Neuronal stem cell (in vitro differentiated cells): ENCODE results near the gene KIAA0586.

Source experiments
- DNase-seq: peaks from one replicate; pipeline ENCODE4 v3.0.0-alpha.2; 2013; ENCODE audit warnings: low spot score
- H2AFZ ChIP-seq: one replicate; pipeline ENCODE4 v1.6.1; 2013; ENCODE audit warnings: mild to moderate bottlenecking, low read length, inconsistent platforms
- H2AK5ac ChIP-seq: 2 replicates; pipeline ENCODE4 v1.6.1; 2013; ENCODE audit warnings: low read depth, mild to moderate bottlenecking, inconsistent platforms, low read length, moderate library complexity, mixed read lengths
- H2BK120ac ChIP-seq: 2 replicates; pipeline ENCODE4 v1.6.1; 2013; ENCODE audit warnings: low read depth, mild to moderate bottlenecking, inconsistent platforms, low read length, moderate library complexity, mixed read lengths
- H2BK12ac ChIP-seq: one replicate; pipeline ENCODE4 v1.6.1; 2013; ENCODE audit warnings: low read length, inconsistent platforms
- H2BK15ac ChIP-seq: 2 replicates; pipeline ENCODE4 v1.6.1; 2013; ENCODE audit warnings: mild to moderate bottlenecking, low read length, inconsistent platforms, mixed read lengths
- H2BK5ac ChIP-seq: one replicate; pipeline ENCODE4 v1.6.1; 2013; ENCODE audit warnings: inconsistent platforms, mild to moderate bottlenecking, low read length, moderate library complexity
- H3K14ac ChIP-seq: one replicate; pipeline ENCODE4 v1.6.1; 2013; ENCODE audit warnings: low read length, inconsistent platforms
- H3K18ac ChIP-seq: 2 replicates; pipeline ENCODE4 v1.6.1; 2013; ENCODE audit warnings: low read length, inconsistent platforms
- H3K23ac ChIP-seq: 2 replicates; pipeline ENCODE4 v1.6.1; 2013; ENCODE audit warnings: low read depth, mild to moderate bottlenecking, mixed read lengths, low read length, inconsistent platforms; ENCODE audit not compliant: poor library complexity
- H3K27ac ChIP-seq: replicated peaks from 3 replicates; pipeline ENCODE4 v1.5.1; 2013; ENCODE audit warnings: low read length, inconsistent platforms
- H3K27me3 ChIP-seq, 3 experiments: 2 replicates each; pipeline ENCODE4 v1.6.1; 2013; ENCODE audit warnings: low read length in 3 of 3, mild to moderate bottlenecking in 2 of 3, inconsistent platforms in 1 of 3, low read depth in 1 of 3, mixed read lengths in 1 of 3, moderate library complexity in 1 of 3; ENCODE audit not compliant: control insufficient read depth in 3 of 3, insufficient read depth in 3 of 3
- H3K36me3 ChIP-seq, 2 donors: replicated peaks in 1 of 2; 2 replicates each; pipeline ENCODE4 v1.6.1; 2013; ENCODE audit warnings: low read length in 2 of 2; ENCODE audit not compliant: control insufficient read depth in 2 of 2, insufficient read depth in 2 of 2
- H3K4ac ChIP-seq: 2 replicates; pipeline ENCODE4 v1.6.1; 2013; ENCODE audit warnings: inconsistent platforms, mild to moderate bottlenecking, low read length, moderate library complexity
- H3K4me1 ChIP-seq, 2 donors: 1 replicate in 1 of 2; 2 replicates in 1 of 2; pipeline ENCODE4 v1.6.1; 2013; ENCODE audit warnings: low read length in 2 of 2, low read depth in 1 of 2; ENCODE audit not compliant: control insufficient read depth in 2 of 2, insufficient read depth in 1 of 2
- H3K4me2 ChIP-seq: one replicate; pipeline ENCODE4 v1.6.1; 2013; ENCODE audit warnings: mild to moderate bottlenecking, low read length, inconsistent platforms; ENCODE audit not compliant: insufficient read depth, poor library complexity, severe bottlenecking
- H3K4me3 ChIP-seq, 2 donors: 2 replicates each; pipeline ENCODE4 v1.5.1; 2013; ENCODE audit warnings: low read length in 2 of 2, mild to moderate bottlenecking in 2 of 2, inconsistent platforms in 1 of 2, moderate library complexity in 1 of 2
- H3K79me1 ChIP-seq: one replicate; pipeline ENCODE4 v1.6.1; 2013; ENCODE audit warnings: low read depth, mild to moderate bottlenecking, inconsistent platforms, low read length, moderate library complexity
- H3K9ac ChIP-seq: one replicate; pipeline ENCODE4 v1.6.1; 2013; ENCODE audit warnings: mild to moderate bottlenecking, low read depth, low read length, inconsistent platforms; ENCODE audit not compliant: poor library complexity
- H3K9me3 ChIP-seq, 2 donors: replicated peaks in 1 of 2; 2 replicates each; pipeline versions ENCODE3 to v1.6.1; 2013; ENCODE audit warnings: low read length in 2 of 2, mild to moderate bottlenecking in 2 of 2, inconsistent platforms in 1 of 2, low read depth in 1 of 2, mixed read lengths in 1 of 2, moderate library complexity in 1 of 2; ENCODE audit not compliant: control insufficient read depth in 2 of 2, insufficient read depth in 1 of 2
- H4K8ac ChIP-seq: one replicate; pipeline ENCODE4 v1.6.1; 2013; ENCODE audit warnings: low read depth, mild to moderate bottlenecking, inconsistent platforms, low read length, moderate library complexity
- H4K91ac ChIP-seq: one replicate; pipeline ENCODE4 v1.6.1; 2013; ENCODE audit warnings: low read length, low read depth, mild to moderate bottlenecking, inconsistent platforms; ENCODE audit not compliant: poor library complexity
- WGBS, 2 donors: extraction: QIAGEN DNeasy Blood & Tissue Kit; methylation state at CpG; one replicate each; pipeline ENCODE4 v1.1.7; 2013; ENCODE audit warnings: missing lambda C conversion rate in 2 of 2, mixed read lengths in 1 of 2; ENCODE audit not compliant: insufficient read length in 2 of 2, insufficient replicate concordance in 1 of 2; ENCODE audit errors: extremely low coverage in 2 of 2; 5-methylcytosine and 5-hydroxymethylcytosine counted together

KIAA0586 gene

GRCh38 chr14:58463147-58463546, 35.6 kb downstream of the KIAA0586 start:
- Histone ChIP-seq H2AFZ (no peak overlapping the region), H3K9me3 (no peaks in the 10 kb centered on the region), H3K23ac (no peak overlapping the region), H3K79me1 (no peaks in the 10 kb centered on the region), H2AK5ac (no peak overlapping the region), H3K18ac (no peak overlapping the region), H2BK120ac (no peak overlapping the region), H3K9ac (no peak overlapping the region), H3K36me3 (peaks cover 5 to 97% of the 10 kb centered on the region in 2 donors), H3K4me3 (no peak overlapping the region), H2BK15ac (no peak overlapping the region), H3K4me1 (no peaks in the 10 kb centered on the region), H2BK12ac (no peak overlapping the region), H3K14ac (no peak overlapping the region), H4K91ac (no peak overlapping the region), H2BK5ac (no peak overlapping the region), H3K27me3 (no peaks in the 10 kb centered on the region), H3K4me2 (no peak overlapping the region), H4K8ac (no peak overlapping the region), H3K27ac (no peak overlapping the region), H3K4ac (no peak overlapping the region)
- DNase-seq = no peak
- WGBS, 2 donors = no CpG with 5 or more reads among the region's 2 CpGs

GRCh38 chr14:58464652-58465051, 37.1 kb downstream of the KIAA0586 start:
- peaks cover 10 to 97% of the 10 kb centered on the region in 2 donors for H3K36me3 ChIP-seq
- no peak overlapping the region for H3K4ac ChIP-seq
- H3K4me2 ChIP-seq = no peak overlapping the region
- no peak overlapping the region for H3K23ac ChIP-seq
- no peaks in the 10 kb centered on the region for H3K27me3 ChIP-seq
- H3K14ac ChIP-seq = no peak overlapping the region
- no peak overlapping the region for H2AFZ ChIP-seq
- H2BK15ac ChIP-seq = no peak overlapping the region
- H4K91ac ChIP-seq = no peak overlapping the region
- H2BK5ac ChIP-seq = no peak overlapping the region
- no peak overlapping the region for H2BK12ac ChIP-seq
- H3K27ac ChIP-seq = no peak overlapping the region
- H3K4me1 ChIP-seq = no peaks in the 10 kb centered on the region
- H3K9ac ChIP-seq = no peak overlapping the region
- no CpG with 5 or more reads among the region's 8 CpGs for WGBS, 2 donors
- no peaks in the 10 kb centered on the region for H3K9me3 ChIP-seq
- H3K4me3 ChIP-seq = no peak overlapping the region
- DNase-seq = no peak
- no peak overlapping the region for H3K18ac ChIP-seq
- no peak overlapping the region for H4K8ac ChIP-seq
- H3K79me1 ChIP-seq = no peaks in the 10 kb centered on the region
- H2BK120ac ChIP-seq = no peak overlapping the region
- H2AK5ac ChIP-seq = no peak overlapping the region

GRCh38 chr14:58465421-58465820, 37.9 kb downstream of the KIAA0586 start:
- no peak overlapping the region for H2BK15ac ChIP-seq
- H3K18ac ChIP-seq = no peak overlapping the region
- no peak overlapping the region for H4K8ac ChIP-seq
- no peaks in the 10 kb centered on the region for H3K4me1 ChIP-seq
- H2BK12ac ChIP-seq = no peak overlapping the region
- H3K9me3 ChIP-seq = no peaks in the 10 kb centered on the region
- no peaks in the 10 kb centered on the region for H3K79me1 ChIP-seq
- H2BK5ac ChIP-seq = no peak overlapping the region
- H3K9ac ChIP-seq = no peak overlapping the region
- H3K4me2 ChIP-seq = no peak overlapping the region
- no peak for DNase-seq
- WGBS, 2 donors = no CpG with 5 or more reads among the region's 2 CpGs
- no peak overlapping the region for H2BK120ac ChIP-seq
- H3K14ac ChIP-seq = no peak overlapping the region
- H3K4ac ChIP-seq = no peak overlapping the region
- H2AK5ac ChIP-seq = no peak overlapping the region
- no peak overlapping the region for H4K91ac ChIP-seq
- peaks cover 10 to 97% of the 10 kb centered on the region in 2 donors for H3K36me3 ChIP-seq
- no peak overlapping the region for H3K23ac ChIP-seq
- H3K27me3 ChIP-seq = no peaks in the 10 kb centered on the region
- no peak overlapping the region for H3K4me3 ChIP-seq
- no peak overlapping the region for H3K27ac ChIP-seq
- H2AFZ ChIP-seq = no peak overlapping the region

- Histone ChIP-seq H3K27ac (no peak overlapping the region), H3K18ac (no peak overlapping the region), H2BK15ac (no peak overlapping the region), H2BK12ac (no peak overlapping the region), H3K4ac (no peak overlapping the region), H3K23ac (no peak overlapping the region), H3K4me1 (no peaks in the 10 kb centered on the region), H2BK120ac (no peak overlapping the region), H3K9ac (no peak overlapping the region), H3K4me3 (no peak overlapping the region), H3K9me3 (no peaks in the 10 kb centered on the region), H2AK5ac (no peak overlapping the region), H4K91ac (no peak overlapping the region), H2BK5ac (no peak overlapping the region), H4K8ac (no peak overlapping the region), H3K27me3 (no peaks in the 10 kb centered on the region), H3K36me3 (peaks cover 10 to 95% of the 10 kb centered on the region in 2 donors), H3K79me1 (no peaks in the 10 kb centered on the region), H3K14ac (no peak overlapping the region), H3K4me2 (no peak overlapping the region), H2AFZ (no peak overlapping the region)
- no CpG with 5 or more reads among the region's 1 CpG for WGBS, 2 donors
- DNase-seq = no peak
Observed at GRCh38 chr14:58466459-58466858, 38.9 kb downstream of the KIAA0586 start.
